Effector CD4-positive, alpha-beta T cell (primary cell): Measurements from ENCODE around the gene CAMKMT.

Experiments used
- DNase-seq: peaks from one replicate; pipeline ENCODE4 v3.0.0-alpha.2; 2020

Gene CAMKMT

DNA sequence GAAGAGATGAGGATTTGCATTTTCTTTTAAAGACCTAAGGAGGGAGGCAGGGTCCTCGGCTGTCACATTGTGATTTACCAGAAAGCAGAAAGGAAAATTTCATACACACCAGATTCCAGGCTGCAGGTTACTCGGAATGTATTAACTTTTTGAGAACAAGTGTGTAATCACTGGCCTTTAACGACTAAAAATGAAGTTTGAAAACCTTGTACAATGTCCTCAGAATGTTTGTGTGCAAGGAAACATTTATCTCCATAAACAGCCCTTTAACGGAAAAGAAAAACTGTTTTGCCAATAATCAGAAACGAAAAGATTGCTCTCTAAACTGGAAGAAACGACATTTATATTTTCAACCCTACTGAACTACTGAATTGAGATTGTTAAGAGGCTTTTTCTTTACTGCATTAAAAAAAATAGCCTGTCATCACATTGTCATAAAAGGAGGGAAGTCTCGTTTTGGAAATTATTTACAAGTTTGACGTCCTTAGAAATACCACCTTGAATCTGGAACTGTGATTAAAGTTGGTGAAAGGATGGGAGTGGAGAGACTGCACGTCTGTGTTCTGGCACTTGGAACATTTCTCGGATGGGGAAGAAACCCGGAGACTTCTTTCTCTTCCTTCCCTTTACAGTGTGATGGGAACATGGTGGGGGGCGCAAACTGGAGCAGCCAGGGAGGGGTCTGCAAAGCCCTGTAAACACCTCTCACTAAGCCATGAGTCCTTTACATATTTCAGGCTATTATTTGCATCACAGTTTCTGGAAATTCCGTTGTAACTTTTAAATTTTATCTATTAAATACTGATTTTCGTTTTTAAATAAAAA is 445.7 kb downstream of the CAMKMT start:
- DNase-seq, result no peak

GRCh38 chr2:44810892-44811530 is 449.3 kb downstream of the CAMKMT start:
- no peak for DNase-seq

GRCh38 chr2:44813165-44813564 is 451.4 kb downstream of the CAMKMT start:
- no peak for DNase-seq

GRCh38 chr2:44813658-44814057 is 451.9 kb downstream of the CAMKMT start:
- DNase-seq, result no peak

- no peak for DNase-seq
Measured at GRCh38 chr2:44817256-44817655, 455.5 kb downstream of the CAMKMT start.

DNA sequence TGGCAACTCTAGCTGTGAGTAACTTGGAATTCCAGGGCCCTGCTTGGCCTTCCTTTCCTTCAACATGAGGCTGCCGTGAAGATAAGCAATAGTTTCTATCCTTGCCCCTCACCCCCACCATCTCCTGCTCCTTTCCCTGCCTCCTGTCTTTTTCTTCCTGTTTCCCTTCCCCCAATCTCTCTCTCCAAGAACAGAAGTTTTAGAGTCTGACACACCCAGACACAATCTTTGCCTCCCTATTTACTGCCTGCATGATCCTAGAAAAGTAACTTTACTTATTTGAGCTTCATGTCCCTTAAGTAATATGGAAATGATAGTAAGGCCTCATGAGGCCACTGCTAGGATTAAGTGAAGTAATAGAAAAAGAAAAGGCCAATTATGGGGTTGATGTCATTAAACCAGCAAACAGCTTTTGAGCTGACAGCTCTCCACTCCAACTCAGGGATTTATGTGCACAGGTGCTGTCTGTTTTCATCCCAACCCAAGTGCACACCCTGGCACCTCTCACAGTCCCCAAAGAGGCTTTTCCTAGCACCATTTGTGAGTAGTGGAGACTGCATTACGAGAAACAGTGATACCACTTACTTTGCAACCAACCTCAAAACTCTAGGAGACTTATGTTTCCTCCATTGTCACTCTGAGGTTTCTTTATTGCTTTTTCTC is 456.1 kb downstream of the CAMKMT start:
- DNase-seq, result no peak

GRCh38 chr2:44819061-44819460 is 457.3 kb downstream of the CAMKMT start:
- no peak for DNase-seq

GRCh38 chr2:44821500-44821899 is 459.8 kb downstream of the CAMKMT start:
- DNase-seq, result no peak

GRCh38 chr2:44822174-44822573 is 460.4 kb downstream of the CAMKMT start:
- DNase-seq, result no peak
